UCSD-AML1 (cell line): ENCODE measurements around the gene MGAT4A.
A peak's percentile ranks its signal among the peaks of the same experiment; 100 is the strongest.
"Not testable (repeated sequence)": the region's sequence is repeated elsewhere in the genome, so short reads cannot be mapped to it uniquely, and the experiment has no call there.

Experiments used
- DNase-seq: peaks from one replicate; lab custom pipeline; 2025; ENCODE audit not compliant: unreplicated experiment; lab: John Stamatoyannopoulos, UW

The MGAT4A gene

GRCh38 chr2:98759827-98760625, 29.1 kb upstream of the MGAT4A start:
- DNase-seq = no peak

GRCh38 chr2:98759338-98759737, 28.4 kb upstream of the MGAT4A start:
- DNase-seq = no peak

GRCh38 chr2:98757904-98758421, 27.0 kb upstream of the MGAT4A start:
- DNase-seq = peak; percentile 82

DNA sequence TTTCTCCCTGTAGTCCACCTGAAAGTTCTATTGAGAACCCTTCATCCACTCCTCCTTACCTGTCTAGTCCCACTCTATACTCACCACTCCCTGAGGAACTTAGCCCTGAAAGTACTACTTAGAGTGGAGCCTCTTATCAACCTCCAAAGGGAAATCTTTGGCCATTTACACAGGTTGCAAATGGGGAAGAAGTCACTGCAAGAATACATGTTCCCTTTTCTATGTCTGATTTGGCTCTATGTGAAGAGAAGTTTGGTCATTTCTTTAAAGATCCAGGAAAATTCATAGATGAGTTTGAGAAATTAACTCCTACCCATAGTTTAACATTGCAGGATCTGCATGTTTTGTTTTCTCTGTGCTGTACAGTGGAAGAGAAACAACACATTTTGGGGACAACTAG, 22.9 kb upstream of the MGAT4A start:
- no peak for DNase-seq

- DNase-seq = not testable (repeated sequence)
These were observed 21.8 kb upstream of the MGAT4A start for GRCh38 chr2:98752711-98753110.

GRCh38 chr2:98751748-98752147, 20.8 kb upstream of the MGAT4A start:
- no peak for DNase-seq

DNA sequence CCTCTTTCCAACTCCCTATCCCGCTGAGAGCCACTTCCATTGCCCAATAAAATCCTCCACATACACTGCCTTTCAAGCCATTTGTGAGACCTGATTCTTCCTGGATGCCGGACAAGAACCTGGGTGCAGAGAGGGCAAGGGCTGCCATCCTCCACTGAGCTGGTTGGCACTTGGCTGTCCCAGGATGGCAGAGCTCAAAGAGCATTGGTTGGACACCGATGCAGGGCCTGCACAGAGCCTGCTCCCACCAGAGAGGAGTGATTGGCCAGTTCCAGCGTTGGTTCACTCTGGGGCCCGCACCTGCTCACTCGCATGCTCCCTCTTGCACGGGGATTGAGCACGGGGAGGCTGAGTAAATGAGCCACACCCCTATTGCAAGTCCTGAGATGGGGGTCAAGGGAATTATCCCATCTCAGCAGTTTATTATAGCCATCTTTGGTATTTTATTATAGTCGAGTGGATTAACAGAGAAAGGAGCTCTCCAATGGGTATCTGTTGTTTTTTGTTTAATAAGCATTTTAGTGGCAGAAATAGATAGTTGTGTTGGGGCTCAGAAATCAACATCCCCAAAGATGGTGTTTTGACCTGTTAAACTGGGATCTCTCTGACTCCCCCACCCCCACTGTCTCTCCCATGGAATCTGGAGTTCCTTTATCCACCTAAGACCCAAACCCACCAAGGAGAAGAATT, 19.8 kb upstream of the MGAT4A start:
- DNase-seq = no peak

DNA sequence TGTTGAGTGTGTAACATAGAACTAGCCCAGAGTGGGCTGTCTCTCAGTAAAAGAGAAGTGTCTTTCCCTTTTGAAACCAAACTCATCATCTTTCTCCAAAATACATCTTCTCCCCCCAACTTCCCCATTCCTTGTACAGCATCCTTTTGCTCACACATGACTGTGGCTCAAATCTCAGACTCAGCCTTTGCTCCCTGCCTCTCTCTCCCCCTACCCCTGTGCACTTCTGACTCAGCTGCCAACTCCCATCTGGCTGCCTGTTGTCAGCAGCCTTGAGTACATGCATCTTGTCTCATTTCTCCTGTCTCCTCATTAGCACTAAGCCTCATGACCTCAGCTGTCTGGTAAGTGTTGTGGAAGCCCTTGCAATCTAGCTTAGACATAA, 18.1 kb upstream of the MGAT4A start:
- no peak for DNase-seq

GRCh38 chr2:98748292-98749065, 17.5 kb upstream of the MGAT4A start:
- no peak for DNase-seq

- DNase-seq = no peak
These were observed 17.0 kb upstream of the MGAT4A start for GRCh38 chr2:98747888-98748287.

- DNase-seq = no peak
These were observed 15.5 kb upstream of the MGAT4A start for GRCh38 chr2:98746426-98746825.

DNA sequence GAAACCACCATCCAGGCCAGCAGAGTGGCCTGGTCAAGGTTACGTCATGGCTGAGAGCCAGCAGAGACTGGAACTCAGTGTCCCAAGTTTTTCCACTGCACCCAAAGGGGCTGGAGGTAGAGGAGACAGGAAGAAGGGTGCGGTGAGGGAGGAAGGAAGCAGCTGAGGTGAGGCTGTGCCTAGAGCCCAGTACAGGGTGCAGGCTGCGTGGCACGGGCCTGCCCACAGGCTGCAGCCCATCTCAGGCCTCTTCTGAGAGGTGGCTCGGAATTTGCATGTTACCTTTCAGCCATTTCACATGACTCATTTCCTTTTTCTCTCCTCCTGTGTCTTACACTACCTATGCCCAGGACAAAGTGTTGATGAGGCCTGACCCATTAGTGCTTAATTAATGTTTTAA, 13.7 kb upstream of the MGAT4A start:
- no peak for DNase-seq

- no peak for DNase-seq
These were observed 12.9 kb upstream of the MGAT4A start for GRCh38 chr2:98743835-98744234.

DNA sequence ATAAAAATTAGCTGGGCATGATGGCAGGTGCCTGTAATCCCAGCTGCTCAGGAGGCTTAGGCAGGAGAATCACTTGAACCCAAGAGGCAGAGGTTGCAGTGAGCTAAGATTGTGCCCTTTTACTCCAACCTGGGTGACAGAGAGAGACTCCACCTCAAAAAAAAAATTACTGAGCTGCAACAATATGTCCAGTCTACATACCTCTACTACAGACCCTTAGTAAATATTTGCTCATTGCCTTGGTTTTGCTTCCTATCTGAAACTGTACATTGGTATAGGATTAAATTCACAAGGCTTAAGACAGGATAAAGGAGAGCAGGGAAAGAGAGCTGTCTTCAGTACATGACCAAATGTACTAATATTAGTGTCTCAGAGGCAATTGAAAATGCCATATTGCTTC, 8.1 kb upstream of the MGAT4A start:
- no peak for DNase-seq

DNA sequence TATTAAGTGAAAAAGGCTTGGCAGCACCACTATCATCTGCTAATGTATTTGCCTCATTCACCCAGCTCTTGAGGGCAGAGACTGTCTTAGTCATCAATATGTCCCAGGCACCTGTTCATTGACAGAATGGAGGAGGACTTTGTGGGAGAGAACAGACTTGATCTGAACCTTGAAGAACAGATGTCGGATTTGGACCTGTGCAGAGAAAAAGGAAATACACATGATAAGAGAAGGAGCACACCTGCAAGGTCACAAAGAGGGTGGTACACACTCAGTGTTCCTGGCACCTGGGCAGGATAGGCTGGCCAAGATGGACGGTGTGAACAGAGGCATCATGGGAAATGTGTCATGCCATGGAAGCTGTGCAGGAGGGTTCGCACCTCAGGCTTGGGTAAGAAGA, 7.4 kb upstream of the MGAT4A start:
- DNase-seq = no peak

GRCh38 chr2:98737848-98738247, 6.9 kb upstream of the MGAT4A start:
- DNase-seq = no peak

GRCh38 chr2:98736464-98736889, 5.5 kb upstream of the MGAT4A start:
- no peak for DNase-seq

GRCh38 chr2:98734823-98735260, 3.9 kb upstream of the MGAT4A start:
- no peak for DNase-seq

- no peak for DNase-seq
These were observed 3.2 kb upstream of the MGAT4A start for GRCh38 chr2:98734162-98734561.

DNA sequence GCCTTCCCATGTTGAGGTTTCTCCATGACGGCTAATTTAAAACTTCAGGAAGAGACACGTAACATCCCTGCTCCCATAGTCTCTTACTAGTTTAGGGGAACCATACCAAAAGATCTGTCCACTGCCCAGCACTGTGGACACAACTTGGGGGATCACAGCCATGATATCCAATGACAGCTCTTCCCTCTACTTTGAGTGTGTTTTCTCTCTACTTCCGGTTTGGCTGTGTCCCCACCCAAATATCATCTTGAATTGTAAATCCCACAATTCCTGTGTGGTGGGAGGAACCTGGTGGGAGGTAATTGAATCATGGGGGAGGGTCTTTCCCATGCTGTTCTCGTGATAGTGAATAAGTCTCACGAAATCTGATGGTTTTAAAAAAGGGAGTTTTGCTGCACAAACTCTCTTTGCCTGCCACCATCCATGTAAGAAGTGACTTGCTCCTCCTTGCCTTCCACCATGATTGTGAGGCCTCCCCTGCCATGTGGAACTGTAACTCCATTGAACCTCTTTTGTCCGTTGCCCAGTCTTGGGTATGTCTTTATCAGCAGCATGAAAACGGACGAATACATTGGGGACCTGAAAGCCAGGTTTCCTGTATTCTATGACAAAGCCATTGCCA, 1.6 kb upstream of the MGAT4A start:
- no peak for DNase-seq

DNA sequence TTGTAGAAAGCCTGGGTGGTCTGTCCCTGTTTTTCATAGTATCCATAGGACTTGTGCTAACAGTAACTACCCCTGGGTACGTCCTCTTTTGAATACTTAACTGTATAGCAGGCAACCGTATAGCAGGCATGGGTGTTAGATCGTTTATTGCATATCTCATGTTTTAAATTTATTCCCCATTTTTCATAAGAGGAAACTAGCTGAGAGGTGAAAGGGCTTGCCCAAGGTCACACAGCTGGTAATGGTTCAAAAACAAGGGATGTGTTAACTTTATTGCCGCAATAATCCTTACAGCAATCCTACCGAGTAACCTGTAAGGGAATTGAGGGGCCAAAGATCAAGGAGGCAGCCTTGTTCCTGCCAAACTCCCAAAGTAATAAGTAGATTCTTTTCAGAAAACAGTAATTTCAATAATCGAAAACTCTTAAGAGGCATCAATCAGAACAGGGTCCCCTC, 990 bp upstream of the MGAT4A start:
- no peak for DNase-seq
